Medulla oblongata (tissue), 1 donor: ENCODE data around the gene TMEM120A.
"Not testable (repeated sequence)": the region's sequence is repeated elsewhere in the genome, so short reads cannot be mapped to it uniquely, and the experiment has no call there.

Experiments used
- DNase-seq: peaks from one replicate; pipeline ENCODE4 v3.0.0-alpha.2; 2015; ENCODE audit errors: extremely low spot score

The TMEM120A gene

GRCh38 chr7:75994388-75995051 lies at the start of gene TMEM120A:
Gene TMEM120A (minus strand): TSS chr7:75994595. CDS start chr7:75994570, 25 bp downstream.
- DNase-seq = peak; percentile 96

- no peak for DNase-seq
These were observed 45.7 kb upstream of the TMEM120A start for GRCh38 chr7:76040126-76040525.

GRCh38 chr7:76037310-76037709 lies 42.9 kb upstream of the TMEM120A start:
- DNase-seq = no peak

- no peak for DNase-seq
These were observed 37.6 kb upstream of the TMEM120A start for GRCh38 chr7:76031964-76032363.

GRCh38 chr7:76029682-76030081 lies 35.3 kb upstream of the TMEM120A start:
- DNase-seq = not testable (repeated sequence)

GRCh38 chr7:76023002-76023401 lies 28.6 kb upstream of the TMEM120A start:
- DNase-seq = peak; percentile 74

- no peak for DNase-seq
These were observed 27.8 kb upstream of the TMEM120A start for GRCh38 chr7:76022026-76022780.

- peak; percentile 75 for DNase-seq
These were observed 25.8 kb upstream of the TMEM120A start for GRCh38 chr7:76020031-76020714.

- DNase-seq = not testable (repeated sequence)
These were observed 24.1 kb upstream of the TMEM120A start for GRCh38 chr7:76018520-76018919.

- no peak for DNase-seq
These were observed 22.0 kb upstream of the TMEM120A start for GRCh38 chr7:76016191-76016947.

- DNase-seq = no peak
These were observed 17.1 kb upstream of the TMEM120A start for GRCh38 chr7:76011442-76011861.

- no peak for DNase-seq
These were observed 15.5 kb upstream of the TMEM120A start for GRCh38 chr7:76009672-76010600.

- no peak for DNase-seq
These were observed 13.8 kb upstream of the TMEM120A start for GRCh38 chr7:76008156-76008687.

GRCh38 chr7:76005004-76005403 lies 10.6 kb upstream of the TMEM120A start:
- not testable (repeated sequence) for DNase-seq

- no peak for DNase-seq
These were observed 9.0 kb upstream of the TMEM120A start for GRCh38 chr7:76003351-76003750.

- DNase-seq = no peak
These were observed 8.4 kb upstream of the TMEM120A start for GRCh38 chr7:76002822-76003221.

GRCh38 chr7:76002139-76002538 lies 7.7 kb upstream of the TMEM120A start:
- no peak for DNase-seq

GRCh38 chr7:76000566-76000965 lies 6.2 kb upstream of the TMEM120A start:
- no peak for DNase-seq

- no peak for DNase-seq
These were observed 3.6 kb upstream of the TMEM120A start for GRCh38 chr7:75998038-75998437.

- no peak for DNase-seq
These were observed 2.1 kb upstream of the TMEM120A start for GRCh38 chr7:75996476-75996875.
